HG03571 (cell line): Measurements from ENCODE around the gene ATL1.
"Not testable (repeated sequence)": the region's sequence is repeated elsewhere in the genome, so short reads cannot be mapped to it uniquely, and the experiment has no call there.

Source experiments
- ATAC-seq: cut with Tn5 transposase; IDR thresholded peaks from one replicate; pipeline ENCODE4 v1.9.1; 2021; ENCODE audit not compliant: unreplicated experiment

The ATL1 gene

GRCh38 chr14:50647753-50648152 lies 87.8 kb downstream of the ATL1 start:
- no peak for ATAC-seq

GRCh38 chr14:50649691-50650090 lies 89.7 kb downstream of the ATL1 start:
- ATAC-seq = peak; percentile 49

- ATAC-seq = no peak
These were observed 96.8 kb downstream of the ATL1 start for GRCh38 chr14:50656776-50657175.

GRCh38 chr14:50657753-50658152 lies 97.8 kb downstream of the ATL1 start:
- no peak for ATAC-seq

- no peak for ATAC-seq
These were observed 98.3 kb downstream of the ATL1 start for GRCh38 chr14:50658203-50658602.

- no peak for ATAC-seq
These were observed 99.5 kb downstream of the ATL1 start for GRCh38 chr14:50659327-50659974.

GRCh38 chr14:50664579-50664978 lies 104.6 kb downstream of the ATL1 start:
- ATAC-seq = not testable (repeated sequence)

- ATAC-seq = not testable (repeated sequence)
These were observed 105.4 kb downstream of the ATL1 start for GRCh38 chr14:50665300-50665699.

- ATAC-seq = no peak
These were observed 107.1 kb downstream of the ATL1 start for GRCh38 chr14:50666772-50667683.

GRCh38 chr14:50667684-50667995 lies 107.7 kb downstream of the ATL1 start:
- peak; percentile 40 for ATAC-seq

GRCh38 chr14:50667996-50668825 lies 108.3 kb downstream of the ATL1 start, which contains the start of gene SAV1:
TSS of gene SAV1 (minus strand) at chr14:50668306. CDS start at chr14:50667967, 339 bp downstream.
- peak; percentile 66 for ATAC-seq

- no peak for ATAC-seq
These were observed 108.8 kb downstream of the ATL1 start for GRCh38 chr14:50668826-50669143.

GRCh38 chr14:50669441-50669986 lies 109.6 kb downstream of the ATL1 start:
- no peak for ATAC-seq

- no peak for ATAC-seq
These were observed 110.4 kb downstream of the ATL1 start for GRCh38 chr14:50670196-50670865.

- ATAC-seq = no peak
These were observed 110.9 kb downstream of the ATL1 start for GRCh38 chr14:50670866-50671256.

GRCh38 chr14:50675597-50675996 lies 115.7 kb downstream of the ATL1 start:
- no peak for ATAC-seq

- peak; percentile 32 for ATAC-seq
These were observed 117.0 kb downstream of the ATL1 start for GRCh38 chr14:50676814-50677516.

- peak; percentile 66 for ATAC-seq
These were observed 117.7 kb downstream of the ATL1 start for GRCh38 chr14:50677527-50678063.

GRCh38 chr14:50678163-50678562 lies 118.2 kb downstream of the ATL1 start:
- ATAC-seq = no peak

- no peak for ATAC-seq
These were observed 119.7 kb downstream of the ATL1 start for GRCh38 chr14:50679674-50680073.
